NCI-H69 (cell line): Measurements from ENCODE around the gene EHF.

ENCODE experiments used
- DNase-seq: peaks from one replicate; lab custom pipeline; 2025; lab: John Stamatoyannopoulos, UW

Gene EHF

DNA sequence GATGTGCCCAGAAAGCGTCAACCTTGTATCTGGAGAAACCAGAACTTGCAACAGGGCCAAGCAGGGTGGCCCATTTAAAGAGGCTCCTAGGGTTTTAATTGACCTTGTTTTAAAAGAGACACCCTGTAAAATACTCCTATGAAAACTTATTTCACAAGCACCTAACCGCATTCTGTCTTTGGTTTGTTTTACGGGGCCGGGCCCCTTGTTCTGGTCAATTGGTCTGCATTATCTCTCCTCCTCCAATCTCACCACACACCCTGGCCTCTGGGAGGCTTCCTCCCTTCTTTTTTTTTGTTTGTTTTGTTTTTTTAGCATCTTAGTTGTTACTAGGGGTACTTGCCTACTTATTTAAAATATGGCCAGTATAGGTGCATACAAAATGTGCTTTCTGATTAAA lies 4.7 kb downstream of the EHF start:
- DNase-seq, result no peak

DNA sequence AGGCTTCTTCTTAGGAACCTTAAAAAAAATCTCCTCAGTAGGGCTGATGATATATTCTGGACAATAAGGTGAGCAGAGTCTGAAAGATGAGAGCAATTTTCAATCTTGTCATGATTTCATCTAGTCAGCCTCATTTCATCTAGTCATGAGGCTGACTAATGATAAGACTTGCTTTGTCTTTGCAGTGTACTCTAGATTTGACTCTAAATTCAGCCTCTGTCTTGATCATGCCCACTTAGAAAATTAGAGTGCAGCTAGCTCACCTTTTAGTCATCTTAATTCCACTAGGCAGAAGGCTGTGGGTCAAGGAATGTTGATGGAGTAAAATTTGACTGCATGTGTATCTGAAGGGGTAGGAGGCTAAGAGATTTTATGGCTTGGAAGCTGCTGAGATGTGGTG lies 5.5 kb downstream of the EHF start:
- no peak for DNase-seq

GRCh38 chr11:34627197-34627596 lies 6.3 kb downstream of the EHF start:
- no peak for DNase-seq

DNA sequence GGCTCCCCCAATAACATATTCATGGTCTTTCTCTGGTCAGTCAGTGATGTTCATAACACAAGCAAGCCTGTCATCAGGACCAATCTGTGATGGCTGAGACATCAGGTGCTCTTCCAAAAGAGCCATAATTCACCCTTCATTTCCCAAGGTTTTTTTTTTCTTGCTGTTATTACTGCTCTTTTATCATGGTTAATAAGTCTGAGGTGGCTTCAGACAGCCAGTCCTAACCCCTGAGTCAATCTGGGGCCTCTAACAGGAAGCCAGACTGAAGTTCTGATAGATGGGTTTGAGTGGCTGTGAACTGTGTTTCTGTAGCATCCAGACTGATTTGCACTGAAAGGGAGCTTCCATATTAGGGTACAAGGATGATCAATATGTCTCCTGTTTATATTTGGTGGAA lies 8.8 kb downstream of the EHF start:
- no peak for DNase-seq

DNA sequence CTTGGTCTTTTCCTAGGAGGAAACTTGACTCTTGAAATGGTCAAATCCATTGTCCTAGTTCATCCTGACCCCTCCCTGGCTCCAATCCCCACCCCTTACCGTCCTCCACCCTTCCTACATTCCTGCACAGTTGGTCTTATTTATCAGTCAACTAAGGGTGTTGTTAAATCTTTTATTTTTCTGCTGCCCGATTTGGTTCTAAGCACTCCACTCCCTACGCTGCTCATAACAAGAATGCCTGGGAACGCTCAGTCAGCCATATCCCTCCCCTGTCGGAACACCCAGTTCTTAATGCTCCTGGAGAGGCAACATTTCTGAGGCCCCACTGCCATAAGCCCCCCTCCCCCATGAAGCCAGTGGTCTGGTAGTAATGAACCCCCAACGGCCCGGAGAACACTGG lies 9.7 kb downstream of the EHF start:
- no peak for DNase-seq

DNA sequence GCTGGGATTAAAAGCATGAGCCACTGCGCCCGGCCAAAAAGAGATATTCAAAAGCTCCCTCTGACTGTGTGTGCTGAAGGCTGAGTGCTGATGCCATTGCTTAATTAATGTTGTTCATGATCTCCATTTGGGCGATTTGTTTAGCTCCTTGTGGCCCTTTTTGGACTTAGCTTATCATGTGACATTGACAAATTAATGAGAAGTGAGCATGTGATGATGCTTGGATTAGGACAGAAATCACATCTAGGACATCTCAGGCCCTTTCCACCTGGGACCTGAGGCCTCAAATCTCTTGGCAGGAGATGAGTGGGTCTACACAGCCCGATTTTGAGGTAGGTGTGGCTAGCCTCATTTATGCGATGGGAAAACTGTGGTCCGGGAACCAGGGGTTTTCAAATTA lies 10.4 kb downstream of the EHF start:
- DNase-seq, result no peak

- DNase-seq, result peak; percentile 77
Observed at GRCh38 chr11:34631737-34632104, 10.8 kb downstream of the EHF start.

GRCh38 chr11:34632105-34632791 lies 11.4 kb downstream of the EHF start:
- peak; percentile 96 for DNase-seq

GRCh38 chr11:34633640-34633989 lies 12.7 kb downstream of the EHF start:
- no peak for DNase-seq

DNA sequence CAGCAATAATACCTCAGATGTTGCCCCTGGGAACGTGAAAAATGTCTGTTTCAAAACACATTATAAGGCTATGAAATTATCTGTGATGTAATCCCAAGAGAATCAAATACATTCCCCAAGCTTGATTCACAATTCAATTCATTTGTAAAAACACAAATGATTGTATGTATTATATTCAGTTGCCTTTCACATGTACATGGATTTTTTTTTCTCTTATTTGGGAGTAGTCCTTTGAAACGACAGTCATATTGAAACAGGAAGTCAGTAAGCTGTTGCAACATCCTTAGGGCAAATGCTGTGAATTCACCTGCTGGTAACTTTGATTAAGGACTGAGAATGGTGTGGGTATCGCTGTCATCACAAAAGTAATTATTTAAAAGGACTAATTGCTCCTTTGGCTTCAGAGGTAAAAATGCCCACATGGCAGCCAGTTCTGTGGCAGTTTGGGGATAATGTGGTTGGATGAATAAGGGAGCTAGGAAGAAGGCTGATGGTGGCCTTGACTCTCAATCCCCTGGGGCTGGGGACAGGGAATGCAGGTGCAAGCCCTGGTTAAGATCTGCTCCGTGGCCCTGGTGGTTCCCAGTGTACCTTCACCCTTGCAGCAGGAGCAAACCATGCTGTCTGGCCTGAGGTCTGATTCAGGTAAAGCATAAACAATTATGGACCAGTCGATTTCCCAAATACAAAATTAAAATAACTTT lies 13.2 kb downstream of the EHF start:
- peak; percentile 82 for DNase-seq

DNA sequence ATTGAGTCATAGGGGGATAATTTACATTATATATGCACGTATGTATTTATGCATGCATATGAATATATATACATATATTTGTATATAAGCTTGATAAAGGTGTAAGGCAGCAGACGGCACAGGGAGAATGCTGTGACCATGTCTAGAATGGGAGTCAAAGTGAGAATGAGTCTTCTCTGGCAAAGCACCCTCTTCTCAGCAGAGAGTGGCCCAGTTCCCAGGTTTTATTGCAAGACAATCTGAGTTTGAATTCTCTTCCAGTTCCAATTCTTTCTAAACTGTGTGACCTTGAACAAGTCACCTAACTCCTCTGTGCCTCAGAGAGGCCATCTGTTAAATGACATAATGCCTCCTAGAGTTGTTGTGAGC lies 13.8 kb downstream of the EHF start:
- DNase-seq, result peak; percentile 26

- DNase-seq, result no peak
Observed at GRCh38 chr11:34636127-34636526, 15.2 kb downstream of the EHF start.

GRCh38 chr11:34637303-34637702 lies 16.4 kb downstream of the EHF start:
- peak; percentile 72 for DNase-seq

DNA sequence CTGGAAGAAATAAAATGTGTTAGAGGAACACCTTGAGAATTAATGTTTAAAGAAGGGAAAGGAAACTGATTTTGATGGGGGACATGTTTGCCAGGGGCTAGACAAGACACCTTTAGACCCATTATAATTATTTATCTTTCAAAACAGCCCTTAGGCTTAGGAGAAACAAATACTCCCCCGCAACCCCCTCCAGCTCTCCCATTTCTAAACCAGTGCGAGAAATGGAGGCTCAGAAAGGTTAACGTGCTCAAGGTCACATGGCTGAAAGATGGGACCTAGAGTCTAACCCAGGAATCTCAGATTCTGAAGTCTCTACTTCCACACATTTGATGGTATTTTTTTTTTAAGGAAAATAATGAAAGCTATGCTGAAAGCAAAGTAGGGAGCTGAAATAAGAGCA lies 18.0 kb downstream of the EHF start:
- DNase-seq, result no peak

DNA sequence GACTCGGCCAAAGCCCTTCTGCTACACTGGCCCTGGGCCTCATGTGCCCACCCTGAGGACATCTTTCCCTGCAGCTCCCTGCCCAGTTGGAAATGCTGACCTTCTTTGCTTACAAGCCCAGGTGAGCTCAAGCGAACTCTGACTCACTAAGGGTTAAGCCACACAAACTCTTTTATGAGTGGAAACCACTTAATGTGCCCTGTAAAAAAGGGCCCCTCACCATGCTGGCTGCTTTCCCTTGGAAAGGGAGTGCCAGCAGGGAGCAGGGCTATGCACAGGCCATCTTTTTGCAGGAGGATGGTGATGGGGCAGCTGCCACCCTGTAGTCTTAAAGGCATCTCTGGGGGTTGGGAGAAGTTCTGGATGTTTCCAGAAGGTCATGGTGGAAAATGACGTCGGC lies 18.7 kb downstream of the EHF start:
- no peak for DNase-seq

GRCh38 chr11:34640050-34640923 lies 19.4 kb downstream of the EHF start:
- DNase-seq, result peak; percentile 65

GRCh38 chr11:34640924-34641275 lies 20.0 kb downstream of the EHF start:
- no peak for DNase-seq

DNA sequence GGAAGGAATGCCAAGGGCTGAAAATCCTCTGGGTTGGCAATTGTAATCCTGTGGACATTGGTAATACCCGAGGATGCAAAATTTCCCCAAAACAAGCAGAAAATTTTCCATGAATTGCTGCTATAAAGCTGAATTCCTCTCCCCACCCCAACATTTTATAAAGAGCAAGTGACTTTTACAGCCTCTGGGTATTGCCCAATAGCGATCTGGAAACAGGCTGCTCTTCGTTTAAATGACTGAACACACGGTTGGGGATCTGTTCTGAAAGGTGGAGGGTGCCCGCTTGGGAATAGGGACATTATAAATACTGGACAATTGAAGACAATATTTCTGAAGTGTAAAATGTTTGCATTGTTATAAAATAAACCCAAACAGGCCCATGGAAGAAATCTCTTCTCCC lies 20.6 kb downstream of the EHF start:
- DNase-seq, result no peak

DNA sequence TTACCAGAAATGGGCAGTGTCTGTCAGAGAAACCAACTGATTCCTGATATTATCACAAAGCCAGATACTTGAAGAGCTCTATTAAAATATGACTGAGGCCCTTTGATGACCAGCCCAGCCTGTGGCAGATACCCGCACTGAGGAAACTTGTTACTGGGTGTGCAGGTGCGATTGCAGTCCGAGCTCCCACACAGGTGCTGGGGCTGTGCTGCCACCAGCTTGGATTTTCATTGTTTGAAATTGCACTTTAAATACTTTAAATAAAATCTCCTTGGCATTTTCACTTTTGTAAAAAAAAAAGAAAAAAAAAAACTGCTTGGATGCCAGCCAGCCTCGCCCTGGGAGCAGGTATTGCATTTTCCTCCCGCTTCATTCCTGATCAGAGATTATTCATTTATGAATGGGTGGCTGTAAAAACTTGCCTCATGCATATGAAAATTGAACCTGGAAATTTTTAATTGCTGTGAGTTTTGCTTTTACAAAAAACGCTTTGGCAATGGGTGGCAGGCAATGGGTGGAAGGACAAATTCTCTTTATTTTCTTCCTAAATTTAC lies 21.2 kb downstream of the EHF start:
- DNase-seq, result no peak

DNA sequence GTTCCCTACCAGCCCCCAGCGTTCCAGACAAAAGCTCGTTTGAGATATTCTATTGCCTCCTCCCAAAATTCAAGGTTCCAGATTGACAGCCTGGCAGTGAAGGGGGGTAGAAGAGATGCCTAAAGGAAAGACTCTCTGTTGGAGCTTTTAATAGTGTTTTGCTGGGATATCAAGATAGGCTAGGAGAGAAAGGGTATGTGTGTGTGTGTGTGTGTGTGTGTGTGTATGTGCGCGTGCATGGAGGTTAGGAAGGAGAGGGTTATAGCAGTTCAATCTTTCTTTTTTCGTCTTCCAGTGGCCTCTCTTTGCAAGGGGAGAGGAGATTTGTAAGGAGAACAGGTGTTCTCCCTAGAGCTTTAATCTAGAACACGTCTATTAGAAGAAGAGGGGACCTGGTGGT lies 22.0 kb downstream of the EHF start:
- DNase-seq, result no peak

DNA sequence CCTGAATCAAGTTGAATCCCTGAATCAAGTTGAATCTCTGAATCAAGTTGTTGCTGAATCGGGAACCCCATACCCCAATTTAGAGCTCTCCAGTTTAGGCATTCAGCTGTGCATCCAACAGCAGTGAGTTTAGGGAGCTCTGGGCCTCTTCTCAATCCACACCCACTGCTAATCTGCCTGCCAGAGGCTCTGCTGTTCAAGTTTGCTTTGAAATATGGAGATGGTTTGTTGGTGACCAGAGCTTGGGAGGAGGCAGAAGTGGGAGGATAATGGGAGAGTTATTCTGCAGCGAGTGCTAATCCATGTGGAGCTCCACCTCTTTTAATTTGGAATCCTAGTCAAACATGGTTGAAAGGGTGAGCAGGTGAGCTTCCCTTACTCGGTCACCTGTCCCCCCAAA lies 22.4 kb downstream of the EHF start:
- DNase-seq, result no peak

DNA sequence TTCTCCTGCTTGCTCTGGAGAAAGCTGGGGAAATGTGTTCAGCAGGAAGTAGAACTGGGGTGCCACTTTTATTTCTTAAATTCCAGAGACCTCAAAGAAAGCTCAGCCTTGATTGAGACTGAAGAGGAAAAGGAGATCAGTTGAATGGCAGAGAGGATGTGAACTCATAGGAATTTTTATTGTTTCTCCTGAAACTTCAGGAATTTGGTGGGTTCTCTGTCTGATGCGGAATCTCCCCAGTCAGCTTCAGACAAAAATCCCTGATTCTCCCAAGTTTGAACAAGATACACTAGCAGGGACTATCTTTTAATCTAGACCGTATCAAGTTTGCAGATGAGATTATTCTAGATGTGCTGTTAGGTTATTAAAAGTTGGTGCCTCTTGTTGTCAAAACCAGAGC lies 23.0 kb downstream of the EHF start:
- DNase-seq, result no peak
